GM21737 (cell line): ENCODE measurements around the gene IRAG1.
A peak's percentile ranks its signal among the peaks of the same experiment; 100 is the strongest.

ENCODE experiments used
- ATAC-seq: cut with Tn5 transposase; IDR thresholded peaks from one replicate; pipeline ENCODE4 v1.9.1; 2021; ENCODE audit warnings: mild to moderate bottlenecking, moderate library complexity; ENCODE audit not compliant: unreplicated experiment

The IRAG1 gene

DNA sequence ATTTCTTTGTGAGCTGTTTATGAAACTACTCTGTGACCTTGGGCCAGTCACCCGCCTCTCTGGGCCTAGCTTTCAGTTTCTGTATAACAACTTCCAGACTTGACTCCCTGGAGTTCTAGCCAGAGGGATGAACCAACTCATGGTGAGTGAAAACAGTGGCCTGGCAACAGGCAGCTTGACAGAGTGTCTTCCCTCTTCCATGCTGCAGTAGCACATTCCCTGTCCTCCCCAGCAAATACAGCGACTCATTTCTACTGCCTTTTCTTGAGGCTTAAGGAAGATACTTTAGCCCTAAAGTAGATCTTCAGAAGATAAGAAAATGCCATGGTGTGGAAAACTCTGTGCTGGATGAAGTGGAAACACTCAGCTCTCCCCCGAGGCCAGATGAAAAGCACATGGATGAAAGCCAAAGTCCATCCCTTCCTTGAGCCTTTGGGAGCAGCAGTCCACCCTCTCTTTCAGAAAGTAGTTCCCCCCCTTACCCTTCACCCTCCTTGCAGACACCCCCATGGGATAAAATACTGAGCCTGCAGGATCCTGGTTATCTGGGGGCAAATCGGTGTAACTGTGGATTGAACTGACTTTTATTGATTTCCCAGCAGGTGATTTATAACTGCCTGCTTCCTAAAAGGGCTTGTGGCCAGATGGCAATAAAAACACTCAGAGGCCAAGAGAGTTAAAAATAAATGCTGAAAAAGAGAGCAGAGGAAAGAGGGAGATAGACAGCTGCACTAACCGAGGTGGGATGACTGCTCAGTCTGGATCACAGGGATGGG lies 24.1 kb downstream of the IRAG1 start:
- no peak for ATAC-seq

DNA sequence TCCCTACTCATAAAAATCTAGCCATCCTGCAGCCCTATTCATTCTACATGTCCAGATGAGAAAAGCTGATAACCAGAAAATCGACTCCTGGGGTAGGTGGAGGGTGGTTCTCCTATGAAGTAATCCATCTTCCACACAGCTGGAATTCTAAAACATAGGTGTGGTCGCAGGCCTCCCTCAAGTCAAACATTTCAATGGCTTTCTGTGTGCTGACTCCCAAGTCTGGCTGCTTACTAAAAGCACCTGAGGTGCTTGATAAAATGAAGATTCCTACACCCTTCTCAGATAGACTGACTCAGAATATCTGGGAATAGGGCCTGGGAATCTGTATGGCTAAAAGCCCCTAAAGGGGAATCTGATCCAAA lies 26.1 kb downstream of the IRAG1 start:
- no peak for ATAC-seq

DNA sequence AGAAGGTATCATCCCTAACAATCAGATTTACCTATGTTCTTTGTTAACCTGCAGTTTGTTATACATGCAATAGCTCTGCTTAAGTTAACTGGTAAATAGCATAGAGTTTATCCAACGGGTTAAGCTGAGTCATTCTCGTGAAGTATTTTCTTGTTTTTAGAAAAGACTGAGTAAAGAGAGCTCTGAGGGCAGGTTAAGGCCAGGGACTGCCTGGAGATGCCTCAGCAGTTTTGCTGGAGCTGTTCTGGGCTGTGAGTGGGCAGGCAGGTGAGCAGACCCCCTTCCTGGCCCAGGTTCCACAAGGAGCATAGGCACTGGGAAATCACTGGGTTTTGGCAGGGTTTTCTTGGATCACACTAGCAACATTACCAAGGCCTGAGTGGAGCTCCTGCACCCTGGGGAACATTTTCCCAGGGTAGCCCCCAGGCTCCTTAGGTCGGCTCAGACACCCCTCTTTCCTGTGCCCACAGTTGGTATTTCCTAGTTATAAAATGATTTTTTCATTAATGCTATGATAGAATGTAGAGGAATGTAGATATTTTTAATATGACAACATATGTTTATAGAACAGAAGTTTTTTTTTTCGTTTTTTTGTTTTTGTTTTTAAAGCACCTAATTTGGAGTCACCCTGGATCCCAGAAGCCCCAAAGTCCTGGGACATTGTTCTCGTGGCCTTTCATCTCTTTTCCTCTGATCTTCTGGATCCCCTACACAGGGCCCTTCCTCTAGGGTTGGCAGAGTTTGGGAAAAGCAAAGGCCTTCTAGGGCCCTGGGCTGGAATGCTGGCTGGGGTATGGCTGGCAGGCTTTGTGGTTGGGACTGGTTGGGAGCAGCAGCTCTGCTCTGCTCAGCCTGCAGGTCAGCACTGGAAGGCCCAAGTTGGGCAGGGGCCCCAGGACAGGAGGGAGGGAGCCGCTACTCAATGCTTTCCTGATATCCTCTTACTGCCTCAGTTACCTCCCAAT lies 26.7 kb downstream of the IRAG1 start:
- no peak for ATAC-seq

DNA sequence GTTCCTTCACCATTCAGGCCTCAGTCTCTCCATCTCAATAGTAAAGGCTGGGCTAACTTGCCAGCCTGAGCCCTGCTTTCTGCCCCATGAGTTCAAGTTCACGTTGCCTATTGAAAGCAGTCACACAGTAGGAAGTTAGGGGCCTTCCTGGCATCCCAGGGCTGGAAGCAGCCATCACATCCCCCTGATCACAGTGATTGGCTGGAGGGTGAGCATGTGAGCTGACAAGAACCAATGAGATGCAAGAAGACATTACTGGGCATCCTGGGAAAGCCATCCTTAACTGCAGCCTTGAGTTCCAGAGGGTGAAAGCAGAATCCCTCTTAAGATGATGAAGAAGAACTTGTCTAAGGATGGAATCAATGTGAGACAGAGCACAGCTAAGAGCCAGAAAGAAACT lies 29.1 kb downstream of the IRAG1 start:
- ATAC-seq, result no peak

DNA sequence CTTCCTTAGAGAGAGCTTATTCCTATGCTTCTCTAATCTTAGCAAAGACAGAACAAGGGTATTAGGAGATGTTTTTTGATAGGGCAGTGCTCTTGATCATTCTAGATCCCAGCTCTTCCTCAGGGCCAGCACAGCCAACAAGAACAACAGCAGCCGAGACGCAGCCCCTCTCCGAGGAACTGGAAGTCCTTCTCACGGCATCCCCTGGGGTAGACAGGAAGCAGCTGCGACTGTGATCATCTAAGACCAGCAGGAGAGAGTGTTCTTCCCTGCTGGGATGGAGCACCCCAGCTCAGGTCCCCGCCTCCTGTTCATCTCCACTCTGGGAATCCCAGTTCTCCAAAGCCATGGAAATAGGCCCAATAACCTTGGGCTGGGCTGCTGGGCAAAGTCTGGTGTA lies 29.6 kb downstream of the IRAG1 start:
- no peak for ATAC-seq

DNA sequence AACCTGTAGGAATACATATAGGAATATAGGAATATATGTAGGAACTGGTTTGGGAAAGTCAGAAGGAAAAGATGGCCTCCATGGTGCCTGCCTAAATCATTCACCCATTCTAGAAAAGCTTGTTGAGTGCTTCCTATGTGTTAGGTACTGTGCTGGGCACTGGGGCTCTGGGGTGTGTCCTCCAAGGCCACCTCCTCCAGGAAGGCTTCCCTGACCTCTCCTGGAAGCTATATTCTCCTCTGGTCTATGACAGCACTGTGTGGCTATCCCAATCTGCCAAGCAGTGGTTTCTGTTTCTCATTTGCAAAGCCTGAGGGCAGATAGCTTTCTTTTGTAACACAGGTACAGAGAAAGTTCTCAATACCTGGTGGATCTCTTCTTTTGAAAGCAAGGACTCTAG lies 30.2 kb downstream of the IRAG1 start:
- ATAC-seq, result no peak

DNA sequence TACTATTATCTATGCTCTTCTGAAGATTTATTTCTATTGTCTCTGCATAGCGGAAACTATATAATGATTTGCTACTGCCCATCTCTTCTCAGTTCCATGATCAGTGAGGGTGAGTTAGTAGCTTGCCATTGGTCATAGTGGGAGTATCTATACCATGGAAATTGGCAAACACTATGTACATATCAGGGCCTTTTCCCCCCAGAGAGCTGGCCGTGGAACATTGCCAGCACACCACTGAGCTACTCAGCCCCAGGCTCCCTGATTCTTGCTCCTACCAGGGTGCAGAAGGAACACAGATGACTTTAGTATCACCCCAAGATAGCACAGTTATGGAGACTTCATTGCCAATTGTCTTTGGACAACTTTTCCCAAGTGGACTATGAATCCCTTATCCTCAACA lies 33.2 kb downstream of the IRAG1 start:
- ATAC-seq, result no peak

DNA sequence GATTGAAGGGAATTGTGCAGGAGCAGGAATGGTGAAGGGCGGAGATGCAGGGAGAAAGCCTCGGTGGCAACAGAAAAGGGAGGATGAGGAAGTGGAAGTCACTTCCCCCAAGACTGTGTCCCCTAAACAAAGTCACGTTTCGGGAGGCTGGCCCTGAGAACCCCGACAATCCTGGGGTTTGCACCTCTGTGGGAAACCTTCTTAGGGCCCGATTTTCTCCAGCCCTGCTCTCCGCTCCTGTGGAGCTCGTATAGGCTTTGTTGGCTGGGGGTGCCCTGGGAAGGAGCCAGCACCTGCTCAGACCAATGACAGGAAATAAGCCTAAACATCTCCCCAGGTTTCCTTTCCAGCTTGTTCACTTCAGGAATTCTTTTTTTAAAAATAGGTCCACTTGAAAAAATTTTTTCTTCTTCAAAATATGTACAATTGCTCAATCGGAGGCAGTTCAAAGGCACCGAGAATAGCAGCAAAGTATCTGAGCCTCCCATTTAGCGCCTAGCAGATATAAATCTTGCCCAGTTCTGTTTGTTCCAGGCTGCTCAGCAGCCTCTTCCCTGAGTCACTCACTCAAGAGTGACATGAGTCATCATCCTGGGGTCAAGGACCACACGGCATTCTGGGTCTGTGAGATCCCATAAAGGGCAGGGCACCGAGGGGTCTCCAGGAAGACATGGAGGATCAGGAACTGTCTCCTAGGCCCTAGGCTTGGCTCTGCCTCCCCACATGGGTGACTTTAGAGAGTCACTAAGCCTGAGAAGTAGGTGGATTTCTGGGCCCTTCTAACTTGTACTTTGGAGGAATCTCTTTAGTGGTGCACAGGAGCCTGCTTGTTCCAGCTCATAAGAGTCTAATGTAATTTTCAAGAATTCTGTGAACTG lies 34.0 kb downstream of the IRAG1 start:
- ATAC-seq, result no peak

DNA sequence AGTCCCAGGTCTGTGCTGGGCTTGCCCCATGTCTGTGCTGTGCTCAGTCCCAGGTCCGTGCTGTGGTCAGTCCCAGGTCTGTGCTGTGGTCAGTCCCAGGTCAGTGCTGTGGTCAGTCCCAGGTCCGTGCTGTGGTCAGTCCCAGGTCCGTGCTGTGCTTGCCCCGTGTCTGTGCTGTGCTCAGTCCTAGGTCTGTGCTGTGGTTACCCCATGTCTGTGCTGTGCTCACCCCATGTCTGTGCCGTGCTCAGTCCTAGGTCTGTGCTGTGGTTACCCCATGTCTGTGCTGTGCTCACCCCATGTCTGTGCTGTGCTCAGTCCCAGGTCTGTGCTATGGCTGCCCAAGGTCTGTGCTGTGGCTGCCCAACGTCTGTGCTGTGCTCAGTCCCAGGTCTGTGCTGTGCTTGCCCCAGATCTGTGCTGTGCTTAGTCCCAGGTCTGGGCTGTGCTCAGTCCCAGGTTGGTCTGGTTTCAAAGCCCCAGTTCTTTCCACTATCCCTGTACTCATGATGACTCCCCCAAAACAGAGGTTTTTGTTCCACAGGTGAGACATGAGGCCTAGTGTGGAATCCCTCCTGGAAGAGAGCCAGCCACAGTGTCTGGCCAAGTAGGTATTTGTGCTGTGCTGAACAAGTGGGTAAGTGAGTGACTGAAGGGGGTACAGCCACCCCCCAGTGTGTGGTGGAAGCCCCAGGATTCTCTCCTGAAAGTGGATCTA lies 34.8 kb downstream of the IRAG1 start:
- no peak for ATAC-seq

DNA sequence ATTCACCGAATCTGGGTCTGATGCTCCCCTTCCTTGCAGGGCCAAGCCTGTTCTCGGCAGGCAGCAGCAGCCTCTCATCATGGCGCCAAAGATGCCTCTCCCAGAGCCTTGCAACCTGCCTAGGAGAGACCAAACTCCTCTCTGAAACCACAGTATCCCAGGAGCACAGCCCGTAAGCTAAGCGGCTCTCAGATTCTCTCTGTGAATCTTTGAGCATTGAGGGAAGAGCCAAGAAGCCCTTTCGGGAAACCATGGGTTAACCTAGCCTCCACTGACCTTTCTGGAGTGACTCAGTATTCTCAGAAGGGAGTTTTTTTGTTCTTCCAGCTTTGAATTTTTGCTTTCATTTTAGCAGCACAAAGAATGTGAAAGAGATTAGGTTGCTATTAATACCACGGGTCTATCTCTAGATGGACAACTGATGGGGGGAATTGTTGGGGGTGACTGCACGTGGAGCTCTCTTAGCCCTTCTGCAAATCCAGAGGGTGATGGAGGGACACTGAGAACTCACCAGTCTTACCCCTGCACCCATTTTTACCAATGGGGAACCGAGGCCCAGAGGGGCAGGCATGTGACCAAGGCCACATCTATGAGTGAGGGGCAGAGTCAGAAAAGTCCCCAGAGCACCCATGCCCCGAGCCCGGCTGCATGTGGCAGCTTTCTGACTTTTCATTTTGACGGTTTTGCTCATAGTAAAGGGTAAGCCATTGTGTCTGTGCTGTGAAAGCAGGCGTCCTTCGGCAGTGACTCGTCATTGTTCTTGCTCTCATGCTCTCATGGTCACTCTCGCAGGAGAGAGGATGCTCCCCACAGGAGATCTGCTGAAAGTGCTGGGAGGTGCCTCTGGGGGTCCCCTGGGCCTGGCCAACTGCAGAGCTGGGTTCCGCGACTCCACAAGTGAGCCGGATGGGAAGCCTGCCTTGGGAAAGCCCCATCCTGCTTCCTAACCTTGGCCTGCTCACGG lies 36.0 kb downstream of the IRAG1 start:
- peak; percentile 53 for ATAC-seq

DNA sequence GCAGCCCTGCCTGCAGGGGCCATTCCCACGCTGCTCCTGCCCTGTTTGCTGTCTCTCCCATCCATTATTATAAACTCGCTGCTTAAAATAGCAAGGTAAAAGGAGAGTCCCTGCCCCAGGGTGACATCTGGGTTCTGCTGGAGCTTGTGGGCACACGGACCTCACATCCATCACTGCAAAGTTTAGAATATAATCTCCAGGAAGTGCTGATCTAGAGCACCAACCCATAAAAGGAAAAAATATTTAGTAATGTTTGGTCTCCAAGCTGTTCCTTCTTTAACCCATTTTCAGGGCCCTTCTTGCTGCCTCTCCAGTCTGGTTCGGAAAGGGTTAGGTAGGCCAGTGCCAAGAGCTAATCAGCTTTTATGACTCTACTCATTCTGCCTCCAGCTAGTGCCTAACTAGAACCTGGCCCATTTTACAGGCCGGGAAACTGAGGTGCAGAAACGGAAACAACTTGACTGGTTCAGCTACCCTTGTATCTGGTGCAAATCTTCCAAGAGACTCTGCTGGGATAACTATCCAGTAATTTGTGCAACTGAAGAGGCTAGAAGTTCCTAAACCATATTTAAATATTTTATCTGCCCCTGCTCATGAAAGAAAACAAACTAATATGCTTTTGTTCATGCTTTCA lies 37.5 kb downstream of the IRAG1 start:
- no peak for ATAC-seq

DNA sequence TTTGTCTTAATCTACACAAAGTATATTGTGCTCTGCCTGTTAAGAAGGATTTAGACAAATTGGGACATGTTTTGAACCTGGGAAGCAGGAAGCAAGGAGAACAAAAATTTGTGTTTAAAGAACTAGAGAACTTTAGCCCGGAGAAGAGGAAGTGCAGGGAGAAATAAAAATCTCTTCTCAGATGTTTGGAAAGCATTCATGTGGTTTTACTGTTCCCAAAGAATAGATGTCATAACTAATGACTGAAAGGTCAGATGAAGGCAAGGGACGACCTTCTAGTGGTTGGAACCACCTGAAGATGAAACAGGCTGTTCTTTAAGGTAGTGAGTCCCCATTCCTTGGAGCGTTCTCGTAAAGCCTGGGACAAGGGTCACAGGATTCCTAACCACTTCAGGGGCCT lies 38.3 kb downstream of the IRAG1 start:
- no peak for ATAC-seq

DNA sequence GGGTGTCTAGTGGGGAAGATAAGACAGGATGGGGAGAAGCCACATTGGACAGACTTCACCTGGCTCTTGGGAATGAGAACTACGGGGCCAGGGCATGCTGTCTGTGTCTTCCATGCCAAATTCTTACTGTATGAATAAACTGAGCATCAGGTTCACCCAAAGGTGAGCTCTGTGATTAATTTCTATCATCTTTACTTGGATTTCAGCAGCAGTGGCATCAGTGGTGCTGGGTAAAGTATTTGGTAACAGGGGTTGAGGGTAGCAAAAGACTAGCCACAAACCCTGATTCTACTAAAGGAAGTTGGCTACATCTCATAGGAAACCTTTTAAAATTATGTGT lies 38.8 kb downstream of the IRAG1 start:
- ATAC-seq, result no peak

DNA sequence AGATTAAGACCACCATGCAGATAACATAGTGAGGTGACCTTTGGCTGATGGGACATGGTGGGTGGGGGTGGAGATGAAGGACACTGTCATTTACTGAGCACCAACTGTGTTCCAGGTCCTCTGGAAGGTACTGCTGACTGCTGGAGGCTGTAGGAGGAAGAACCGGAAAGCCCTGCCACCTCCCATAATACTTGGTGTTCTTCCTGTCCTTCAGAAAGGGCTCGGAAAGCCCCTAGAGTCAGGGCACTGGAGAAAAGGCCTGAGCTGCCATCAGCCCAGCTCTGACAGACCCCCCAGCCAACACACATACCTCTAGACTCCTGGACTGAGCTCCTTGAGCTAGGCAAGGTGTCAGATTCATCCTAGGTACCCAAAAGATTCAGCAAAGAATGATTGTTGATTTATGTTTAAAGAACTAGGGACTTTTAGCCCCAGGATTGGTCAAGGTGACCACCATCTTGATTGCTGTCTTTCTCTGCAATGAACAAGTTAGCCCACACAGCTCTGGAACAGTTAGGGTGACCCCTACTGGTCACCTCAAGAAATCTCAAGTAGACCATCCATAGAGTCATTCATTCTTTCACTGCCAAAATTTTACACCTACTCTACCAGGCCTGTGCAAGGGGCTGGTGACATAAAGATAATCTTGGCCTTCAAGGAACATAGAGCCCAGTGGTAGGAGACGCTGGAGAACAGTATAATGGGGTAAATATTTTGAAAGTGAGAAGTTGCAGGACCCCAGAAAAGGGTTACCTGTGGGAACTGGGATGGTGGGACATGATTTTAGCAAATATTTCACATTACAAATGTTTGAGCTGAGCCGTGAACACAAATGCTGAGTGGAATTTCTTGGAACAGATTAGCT lies 39.4 kb downstream of the IRAG1 start:
- no peak for ATAC-seq

DNA sequence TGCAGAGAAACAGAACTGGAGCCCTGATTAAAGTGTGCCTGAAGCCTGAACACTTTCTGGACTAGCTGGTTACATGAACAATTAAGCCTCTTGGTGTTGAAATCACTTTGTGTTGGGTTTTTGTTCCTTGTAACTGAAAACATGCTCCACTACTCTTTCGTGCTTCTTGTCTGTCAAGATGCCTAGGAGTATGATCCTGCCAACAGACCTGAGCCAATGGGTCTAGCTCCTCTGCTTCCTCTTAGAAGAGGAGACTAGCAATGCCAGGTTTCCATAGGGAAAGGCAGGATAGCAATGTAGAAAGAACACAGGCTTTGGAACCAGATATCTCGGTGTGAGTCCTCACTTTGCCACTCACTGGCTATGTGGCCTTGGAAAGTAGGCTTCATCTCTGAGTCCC lies 40.3 kb downstream of the IRAG1 start:
- no peak for ATAC-seq

DNA sequence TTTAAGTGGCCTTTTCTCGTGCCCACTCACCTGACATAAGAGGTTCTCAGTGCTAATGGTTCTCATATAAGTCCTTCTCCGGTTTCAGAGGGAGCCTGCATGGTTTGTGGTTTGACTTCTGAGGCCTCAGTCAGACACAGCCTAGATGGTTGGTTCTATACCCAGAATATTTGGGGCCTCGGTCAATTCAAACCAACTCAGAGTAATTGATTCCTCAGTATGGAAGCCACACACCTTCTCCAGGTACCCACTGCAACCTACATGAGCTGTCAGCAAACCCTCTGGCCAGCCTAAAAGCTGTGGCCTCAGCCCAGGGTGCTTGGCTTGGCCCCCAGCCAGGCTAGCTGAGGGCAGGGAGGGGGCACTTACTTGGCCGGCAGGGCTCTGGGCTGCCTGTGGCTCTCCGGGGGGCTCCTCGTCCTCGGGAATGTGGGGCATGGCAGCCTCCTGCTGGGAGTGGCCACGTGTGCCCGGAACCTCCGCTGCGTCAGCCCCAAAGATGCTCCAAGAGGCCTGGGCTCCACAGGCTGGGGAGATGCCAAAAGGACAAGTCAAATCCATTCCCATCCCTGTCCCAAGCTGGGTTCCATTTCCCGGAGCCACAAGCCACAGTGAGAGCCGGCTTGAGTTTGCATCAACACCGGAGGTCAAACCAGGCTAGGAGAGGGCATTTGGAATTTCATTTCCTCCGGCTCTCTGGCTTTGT lies 41.7 kb downstream of the IRAG1 start:
- no peak for ATAC-seq

DNA sequence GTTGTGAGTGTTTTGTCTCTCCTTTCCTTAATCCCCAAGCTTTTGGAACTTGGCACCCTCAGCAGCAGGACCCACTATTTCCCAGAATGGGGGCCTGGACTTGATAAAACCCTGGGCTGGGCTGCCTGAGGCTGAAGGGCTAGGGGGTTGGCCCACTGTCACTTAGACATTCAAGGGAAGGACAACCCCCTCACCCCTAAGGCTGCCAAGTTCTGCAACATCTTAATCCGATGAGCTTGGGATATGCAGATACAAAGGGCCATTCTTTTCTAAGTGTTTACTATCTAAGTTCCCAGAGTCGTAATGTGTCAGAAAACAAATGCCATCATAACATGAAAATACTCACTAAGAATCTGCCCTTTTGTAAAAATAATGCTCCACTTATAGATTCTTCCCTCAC lies 42.9 kb downstream of the IRAG1 start:
- ATAC-seq, result no peak

DNA sequence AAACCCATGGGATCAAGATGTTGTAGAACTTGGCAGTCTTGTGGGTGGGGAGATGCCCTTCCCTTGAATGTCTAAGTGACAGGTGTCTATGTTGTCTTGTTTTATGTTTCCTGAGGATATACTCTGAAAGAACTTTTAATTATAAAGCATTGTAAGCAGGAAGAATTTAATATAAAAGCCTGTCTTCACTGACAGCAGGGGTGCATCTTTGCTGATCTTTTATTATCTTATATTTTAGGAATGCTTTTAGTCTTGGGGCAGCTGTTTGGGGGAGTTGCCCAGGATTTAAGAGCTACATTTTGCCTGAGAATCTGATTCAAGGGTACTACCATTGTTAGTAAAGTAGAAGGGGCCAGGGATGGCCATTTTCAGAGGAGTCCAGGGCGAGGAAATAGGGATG lies 43.4 kb downstream of the IRAG1 start:
- ATAC-seq, result no peak
